CD4-positive, alpha-beta T cell treated with Interleukin-17A for 4 hours (primary cell): Measurements from ENCODE around the gene CRY2.
"Not testable (repeated sequence)": the region's sequence is repeated elsewhere in the genome, so short reads cannot be mapped to it uniquely, and the experiment has no call there.

Experiments used
- DNase-seq: peaks from one replicate; pipeline ENCODE4 v3.0.0-alpha.2; 2020; ENCODE audit warnings: mixed read lengths

The CRY2 gene

GRCh38 chr11:45846974-45847910 is at the start of gene CRY2:
CRY2 (plus strand) TSS chr11:45847475; CDS start chr11:45847491, 16 bp downstream.
- DNase-seq, result peak; percentile 99

- DNase-seq, result no peak
Observed at GRCh38 chr11:45798793-45799441, 48.4 kb upstream of the CRY2 start.

DNA sequence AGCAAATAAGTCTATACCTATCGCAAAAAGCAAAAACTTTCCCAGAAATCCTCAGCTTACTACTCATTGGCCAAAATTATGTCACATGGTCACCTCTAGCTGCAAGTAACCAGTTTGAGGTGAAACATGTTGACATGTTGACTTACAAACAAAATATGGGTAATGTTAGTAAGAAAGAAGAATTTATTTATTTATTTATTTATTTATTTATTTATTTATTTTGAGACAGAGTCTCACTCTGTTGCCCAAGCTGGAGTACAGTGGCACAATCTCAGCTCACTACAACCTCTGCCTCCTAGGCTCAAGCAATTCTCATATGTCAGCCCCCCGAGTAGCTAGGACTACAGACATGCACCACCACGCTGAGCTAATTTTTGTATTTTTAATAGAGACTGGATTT is 47.7 kb upstream of the CRY2 start:
- DNase-seq, result no peak

DNA sequence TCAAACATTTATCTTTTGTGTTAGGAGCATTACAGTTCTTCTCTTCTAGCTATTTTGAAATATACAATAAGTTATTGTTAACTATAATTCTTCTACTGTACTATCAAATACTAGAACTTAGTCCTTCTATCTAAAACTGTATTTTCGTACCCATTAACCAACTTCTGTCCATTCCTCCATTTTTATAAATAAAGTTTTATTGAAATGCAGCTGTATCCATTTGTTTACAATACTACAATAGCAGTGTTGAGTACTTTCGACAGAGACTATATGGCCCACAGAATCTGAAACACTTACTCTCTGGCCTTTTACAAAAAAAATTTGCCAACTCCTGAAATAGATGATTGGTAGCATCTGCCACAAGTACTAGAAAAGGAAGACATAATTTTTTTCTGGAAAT is 47.0 kb upstream of the CRY2 start:
- DNase-seq, result no peak

GRCh38 chr11:45801723-45802315 is 45.5 kb upstream of the CRY2 start:
- no peak for DNase-seq

GRCh38 chr11:45802531-45803317 is 44.6 kb upstream of the CRY2 start:
- DNase-seq, result no peak

GRCh38 chr11:45803971-45804760 is 43.1 kb upstream of the CRY2 start:
- peak; percentile 81 for DNase-seq

- peak; percentile 98 for DNase-seq
Observed at GRCh38 chr11:45804761-45805304, 42.4 kb upstream of the CRY2 start, which contains the start of gene SLC35C1. SLC35C1 (plus strand) TSS chr11:45805149; CDS start chr11:45805802, 653 bp downstream.

GRCh38 chr11:45805305-45806071 is 41.8 kb upstream of the CRY2 start:
- no peak for DNase-seq

DNA sequence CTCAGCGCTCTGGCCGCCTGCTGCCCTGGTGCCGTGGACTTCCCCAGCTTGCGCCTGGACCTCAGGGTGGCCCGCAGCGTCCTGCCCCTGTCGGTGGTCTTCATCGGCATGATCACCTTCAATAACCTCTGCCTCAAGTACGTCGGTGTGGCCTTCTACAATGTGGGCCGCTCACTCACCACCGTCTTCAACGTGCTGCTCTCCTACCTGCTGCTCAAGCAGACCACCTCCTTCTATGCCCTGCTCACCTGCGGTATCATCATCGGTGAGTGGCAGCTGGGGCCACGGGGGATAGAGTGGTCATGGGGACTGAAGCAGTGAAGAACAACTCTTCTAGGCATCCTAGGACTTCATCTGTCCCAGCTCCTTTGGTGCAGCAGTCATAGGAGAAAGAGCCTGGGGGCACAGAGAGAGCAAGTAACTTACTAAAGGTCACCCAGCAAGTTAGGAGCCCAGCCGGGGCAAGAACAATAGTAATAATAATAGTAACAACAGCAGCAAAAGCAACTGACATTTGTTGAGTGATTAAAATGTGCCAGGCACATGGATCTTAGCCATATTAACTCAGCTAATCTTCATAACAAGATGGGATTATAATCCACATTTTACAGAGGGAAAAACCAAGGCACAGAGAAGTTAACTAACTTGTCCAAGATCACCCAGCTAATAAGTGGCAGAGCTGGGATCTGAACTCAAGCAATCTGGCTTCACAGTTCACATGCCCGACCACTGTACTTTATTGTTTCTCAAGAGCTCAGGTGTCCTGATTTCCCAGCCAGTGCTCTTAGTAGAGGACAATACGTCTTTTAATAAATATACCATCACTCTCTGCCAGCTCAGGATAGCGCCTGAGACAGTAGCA is 41.0 kb upstream of the CRY2 start:
- no peak for DNase-seq

DNA sequence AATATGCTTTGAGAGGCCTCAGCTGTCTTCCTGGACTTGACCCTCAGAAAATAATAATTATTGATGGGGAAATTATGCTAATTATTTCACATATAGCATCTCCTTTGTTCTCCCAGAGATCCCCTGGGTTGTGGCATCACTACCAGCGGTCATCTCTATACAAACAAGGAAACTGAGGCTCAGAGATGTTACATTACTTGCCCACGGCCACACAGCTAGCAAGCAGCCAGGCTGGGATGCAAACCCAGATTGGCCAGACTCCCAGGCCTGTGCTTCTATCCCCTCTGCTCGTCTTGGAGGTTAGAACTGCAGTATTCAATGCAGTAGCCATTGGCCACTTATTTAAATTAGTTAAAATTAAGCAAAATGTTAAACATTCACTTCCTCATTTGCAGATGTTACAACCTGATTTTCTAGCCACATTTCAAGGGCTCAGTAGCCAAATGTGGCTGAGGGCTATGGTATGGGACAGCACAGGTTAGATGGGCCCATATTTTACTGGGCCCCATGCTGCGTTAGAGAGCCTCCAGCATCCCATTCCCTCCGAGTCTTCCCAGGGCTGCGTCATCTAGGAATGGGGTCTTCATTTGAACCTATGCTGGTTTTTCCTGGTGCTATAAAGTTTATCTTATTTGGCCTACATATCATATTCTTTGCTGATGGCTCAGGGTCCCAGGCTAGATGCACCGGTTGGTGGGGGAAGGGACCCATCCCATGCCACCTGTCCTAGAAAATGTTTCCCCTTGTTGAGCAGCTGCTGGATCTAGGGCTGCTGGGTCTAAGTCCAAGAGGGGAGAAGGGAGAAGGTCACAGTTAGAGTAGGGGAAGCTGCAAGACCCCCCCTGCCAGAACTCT is 40.1 kb upstream of the CRY2 start:
- no peak for DNase-seq

DNA sequence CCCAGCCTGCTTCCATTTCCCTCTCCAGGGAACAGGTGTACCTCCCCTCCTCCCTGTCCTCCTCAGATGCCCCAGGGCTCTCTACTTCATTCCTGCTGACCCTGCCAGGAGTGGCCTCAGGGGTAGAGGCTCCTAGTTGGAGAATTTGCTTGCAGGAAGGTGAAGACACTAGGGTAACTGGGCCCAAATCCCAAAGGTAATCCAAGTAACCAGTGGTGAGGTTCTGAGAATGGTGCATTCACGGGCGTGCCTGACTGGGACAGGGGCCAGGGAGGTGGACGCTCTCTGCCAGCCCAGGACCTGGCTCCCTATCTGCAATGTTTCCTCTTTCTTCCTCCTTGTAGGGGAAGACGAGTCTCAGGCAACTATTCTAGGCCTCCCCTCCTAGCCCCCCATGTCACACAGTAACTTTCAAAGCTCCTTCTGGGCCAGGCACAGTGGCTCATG is 39.5 kb upstream of the CRY2 start:
- no peak for DNase-seq

GRCh38 chr11:45808427-45808826 is 38.8 kb upstream of the CRY2 start:
- not testable (repeated sequence) for DNase-seq

GRCh38 chr11:45809456-45810395 is 37.5 kb upstream of the CRY2 start:
- DNase-seq, result no peak

DNA sequence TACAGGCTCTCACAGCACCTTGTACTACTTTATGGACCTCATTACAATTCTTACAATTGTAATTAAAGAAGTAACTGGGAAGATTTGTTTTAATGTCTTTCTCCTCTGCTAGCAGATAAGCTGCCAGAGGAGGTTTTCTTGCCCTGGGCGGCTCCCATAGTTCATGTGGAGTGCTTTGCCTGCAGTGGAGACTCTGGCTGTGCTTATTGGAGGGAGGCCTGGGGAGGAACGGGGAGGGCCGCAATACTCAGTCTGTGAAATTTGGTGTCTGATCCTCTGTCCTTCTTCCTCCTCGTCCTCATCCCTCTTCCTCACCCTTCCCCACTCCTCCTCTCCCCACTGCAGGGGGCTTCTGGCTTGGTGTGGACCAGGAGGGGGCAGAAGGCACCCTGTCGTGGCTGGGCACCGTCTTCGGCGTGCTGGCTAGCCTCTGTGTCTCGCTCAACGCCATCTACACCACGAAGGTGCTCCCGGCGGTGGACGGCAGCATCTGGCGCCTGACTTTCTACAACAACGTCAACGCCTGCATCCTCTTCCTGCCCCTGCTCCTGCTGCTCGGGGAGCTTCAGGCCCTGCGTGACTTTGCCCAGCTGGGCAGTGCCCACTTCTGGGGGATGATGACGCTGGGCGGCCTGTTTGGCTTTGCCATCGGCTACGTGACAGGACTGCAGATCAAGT is 36.7 kb upstream of the CRY2 start:
- DNase-seq, result no peak

DNA sequence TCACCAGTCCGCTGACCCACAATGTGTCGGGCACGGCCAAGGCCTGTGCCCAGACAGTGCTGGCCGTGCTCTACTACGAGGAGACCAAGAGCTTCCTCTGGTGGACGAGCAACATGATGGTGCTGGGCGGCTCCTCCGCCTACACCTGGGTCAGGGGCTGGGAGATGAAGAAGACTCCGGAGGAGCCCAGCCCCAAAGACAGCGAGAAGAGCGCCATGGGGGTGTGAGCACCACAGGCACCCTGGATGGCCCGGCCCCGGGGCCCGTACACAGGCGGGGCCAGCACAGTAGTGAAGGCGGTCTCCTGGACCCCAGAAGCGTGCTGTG is 36.2 kb upstream of the CRY2 start:
- no peak for DNase-seq
